Mucosa of stomach (tissue), 1 donor: ENCODE results near the gene KLK3.
"Not testable (repeated sequence)": the region's sequence is repeated elsewhere in the genome, so short reads cannot be mapped to it uniquely, and the experiment has no call there.

Experiments
- H3K27me3 ChIP-seq: one replicate; pipeline ENCODE4 v1.7.0; 2013; ENCODE audit warnings: mild to moderate bottlenecking, low read length; ENCODE audit not compliant: control insufficient read depth, insufficient read depth
- H3K36me3 ChIP-seq: one replicate; pipeline ENCODE4 v1.7.0; 2013; ENCODE audit warnings: low read length; ENCODE audit not compliant: control insufficient read depth, insufficient read depth
- H3K4me1 ChIP-seq: one replicate; pipeline ENCODE4 v1.7.0; 2013; ENCODE audit warnings: mild to moderate bottlenecking, low read length; ENCODE audit not compliant: control insufficient read depth, insufficient read depth
- H3K4me3 ChIP-seq: one replicate; pipeline ENCODE4 v1.7.0; 2013; ENCODE audit warnings: low read length
- H3K9ac ChIP-seq: one replicate; pipeline ENCODE4 v1.7.0; 2013; ENCODE audit warnings: mild to moderate bottlenecking, low read length, moderate library complexity
- H3K9me3 ChIP-seq: one replicate; pipeline ENCODE4 v1.7.0; 2013; ENCODE audit warnings: mild to moderate bottlenecking, low read length, moderate library complexity; ENCODE audit not compliant: control insufficient read depth
- donor health status: Pancreatic carcinoma.

Gene KLK3

DNA sequence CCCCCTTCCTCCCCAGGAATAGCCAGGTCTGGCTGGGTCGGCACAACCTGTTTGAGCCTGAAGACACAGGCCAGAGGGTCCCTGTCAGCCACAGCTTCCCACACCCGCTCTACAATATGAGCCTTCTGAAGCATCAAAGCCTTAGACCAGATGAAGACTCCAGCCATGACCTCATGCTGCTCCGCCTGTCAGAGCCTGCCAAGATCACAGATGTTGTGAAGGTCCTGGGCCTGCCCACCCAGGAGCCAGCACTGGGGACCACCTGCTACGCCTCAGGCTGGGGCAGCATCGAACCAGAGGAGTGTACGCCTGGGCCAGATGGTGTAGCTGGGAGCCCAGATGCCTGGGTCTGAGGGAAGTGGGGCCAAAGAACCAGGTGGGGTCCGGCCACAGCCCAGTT lies 21.7 kb downstream of the KLK3 start:
- Histone ChIP-seq H3K9ac (no peak overlapping the region), H3K4me3 (no peak overlapping the region), H3K9me3 (no peaks in the 10 kb centered on the region), H3K4me1 (no peaks in the 10 kb centered on the region), H3K27me3 (peaks cover 10% of the 10 kb centered on the region), H3K36me3 (no peaks in the 10 kb centered on the region)

- Histone ChIP-seq H3K27me3 (peaks cover 10% of the 10 kb centered on the region), H3K4me1 (no peaks in the 10 kb centered on the region), H3K36me3 (no peaks in the 10 kb centered on the region), H3K9ac (no peak overlapping the region), H3K9me3 (no peaks in the 10 kb centered on the region), H3K4me3 (no peak overlapping the region)
Observed at GRCh38 chr19:50877338-50877737, 22.6 kb downstream of the KLK3 start.

GRCh38 chr19:50878851-50879250 lies 24.1 kb downstream of the KLK3 start:
- no peak overlapping the region for H3K9ac ChIP-seq
- H3K9me3 ChIP-seq = no peaks in the 10 kb centered on the region
- no peaks in the 10 kb centered on the region for H3K4me1 ChIP-seq
- H3K27me3 ChIP-seq = peaks cover 12% of the 10 kb centered on the region
- H3K36me3 ChIP-seq = no peaks in the 10 kb centered on the region
- H3K4me3 ChIP-seq = no peak overlapping the region

DNA sequence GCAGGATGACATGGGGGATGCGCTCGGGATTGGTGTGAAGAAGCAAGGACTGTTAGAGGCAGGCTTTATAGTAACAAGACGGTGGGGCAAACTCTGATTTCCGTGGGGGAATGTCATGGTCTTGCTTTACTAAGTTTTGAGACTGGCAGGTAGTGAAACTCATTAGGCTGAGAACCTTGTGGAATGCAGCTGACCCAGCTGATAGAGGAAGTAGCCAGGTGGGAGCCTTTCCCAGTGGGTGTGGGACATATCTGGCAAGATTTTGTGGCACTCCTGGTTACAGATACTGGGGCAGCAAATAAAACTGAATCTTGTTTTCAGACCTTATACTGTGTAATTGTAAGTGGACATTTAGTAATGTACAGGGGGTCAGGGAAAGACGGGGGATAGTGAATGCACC lies 25.5 kb downstream of the KLK3 start:
- no peaks in the 10 kb centered on the region for H3K36me3 ChIP-seq
- H3K4me1 ChIP-seq = no peaks in the 10 kb centered on the region
- peaks cover 11% of the 10 kb centered on the region for H3K27me3 ChIP-seq

GRCh38 chr19:50882188-50882587 lies 27.5 kb downstream of the KLK3 start:
- Histone ChIP-seq H3K4me3 (no peak overlapping the region), H3K9me3 (no peaks in the 10 kb centered on the region), H3K27me3 (peaks cover 11% of the 10 kb centered on the region), H3K9ac (no peak overlapping the region), H3K36me3 (no peaks in the 10 kb centered on the region), H3K4me1 (no peaks in the 10 kb centered on the region)

More for the DNA sequence above, 25.5 kb downstream of the KLK3 start:
- Histone ChIP-seq H3K9me3 (no peaks in the 10 kb centered on the region), H3K9ac (no peak overlapping the region), H3K4me3 (no peak overlapping the region)

DNA sequence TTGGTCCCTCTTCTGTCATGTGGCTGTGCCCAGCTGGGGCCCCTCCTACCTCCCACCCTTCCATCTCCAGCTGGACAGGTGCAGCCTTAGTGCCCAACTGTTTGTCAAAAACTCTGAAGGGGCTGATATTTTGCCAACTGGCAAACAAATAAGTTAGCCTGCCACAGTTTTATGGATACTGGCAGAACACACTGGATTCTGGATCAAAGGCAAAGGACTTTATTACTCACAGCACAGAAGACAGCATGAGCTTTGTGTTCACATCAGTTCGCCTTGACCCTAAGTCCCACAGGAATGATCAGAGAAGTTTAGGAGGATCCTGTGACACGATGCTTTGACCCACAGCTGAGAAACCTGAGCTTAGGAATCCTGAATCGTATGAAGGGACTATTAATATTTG lies 34.9 kb downstream of the KLK3 start:
- no peaks in the 10 kb centered on the region for H3K4me1 ChIP-seq
- H3K36me3 ChIP-seq = no peaks in the 10 kb centered on the region
- H3K4me3 ChIP-seq = no peak overlapping the region
- no peaks in the 10 kb centered on the region for H3K9me3 ChIP-seq
- no peak overlapping the region for H3K9ac ChIP-seq
- H3K27me3 ChIP-seq = no peaks in the 10 kb centered on the region

DNA sequence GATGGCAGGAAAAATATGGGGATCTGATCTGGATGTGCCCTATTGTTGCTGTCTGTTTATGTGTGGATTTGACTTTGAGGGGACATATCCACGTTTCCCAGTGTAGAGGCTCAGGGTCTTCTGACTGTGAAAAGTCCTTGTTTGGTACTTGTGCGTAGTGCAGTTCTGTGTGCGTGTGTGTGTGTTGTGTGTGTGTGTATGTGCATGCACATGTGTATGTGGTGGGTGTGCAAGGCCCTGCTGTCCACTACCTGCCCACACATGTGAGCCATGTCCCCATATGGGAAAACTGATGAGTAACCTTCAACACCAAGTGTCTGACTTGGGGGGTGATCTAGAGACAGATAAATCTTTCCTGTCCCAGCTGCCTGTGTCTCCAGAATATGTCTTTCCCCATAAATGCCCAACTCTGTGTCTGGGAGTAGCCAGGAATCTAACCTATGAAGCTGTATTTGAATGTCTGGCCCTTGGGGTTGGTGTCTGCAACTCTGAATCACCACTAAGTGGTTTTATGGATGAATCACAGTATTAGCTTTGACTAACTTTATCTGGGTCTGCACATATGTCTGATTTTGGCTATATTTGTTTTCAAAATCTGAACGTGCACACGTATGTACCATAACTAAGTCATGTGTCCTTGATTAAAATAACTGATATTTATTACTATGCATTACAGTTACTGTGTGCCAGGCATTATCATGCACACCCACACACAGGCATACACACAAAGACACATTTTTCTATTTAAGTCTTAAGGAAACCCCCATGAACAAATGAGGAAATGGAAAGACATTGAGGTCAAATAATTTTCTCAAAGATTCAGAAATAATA lies 35.9 kb downstream of the KLK3 start:
- Histone ChIP-seq H3K4me1 (no peaks in the 10 kb centered on the region), H3K9ac (no peak overlapping the region), H3K4me3 (no peak overlapping the region), H3K27me3 (no peaks in the 10 kb centered on the region), H3K36me3 (no peaks in the 10 kb centered on the region), H3K9me3 (no peaks in the 10 kb centered on the region)

- Histone ChIP-seq H3K4me1 (no peaks in the 10 kb centered on the region), H3K4me3 (no peak overlapping the region), H3K36me3 (no peaks in the 10 kb centered on the region), H3K27me3 (no peaks in the 10 kb centered on the region), H3K9me3 (no peaks in the 10 kb centered on the region), H3K9ac (no peak overlapping the region)
Observed at GRCh38 chr19:50891253-50891625, 36.5 kb downstream of the KLK3 start.

GRCh38 chr19:50893047-50893736 lies 38.5 kb downstream of the KLK3 start:
- Histone ChIP-seq H3K4me1 (no peaks in the 10 kb centered on the region), H3K36me3 (no peaks in the 10 kb centered on the region), H3K4me3 (no peak overlapping the region), H3K9me3 (no peaks in the 10 kb centered on the region), H3K27me3 (no peaks in the 10 kb centered on the region), H3K9ac (no peak overlapping the region)

DNA sequence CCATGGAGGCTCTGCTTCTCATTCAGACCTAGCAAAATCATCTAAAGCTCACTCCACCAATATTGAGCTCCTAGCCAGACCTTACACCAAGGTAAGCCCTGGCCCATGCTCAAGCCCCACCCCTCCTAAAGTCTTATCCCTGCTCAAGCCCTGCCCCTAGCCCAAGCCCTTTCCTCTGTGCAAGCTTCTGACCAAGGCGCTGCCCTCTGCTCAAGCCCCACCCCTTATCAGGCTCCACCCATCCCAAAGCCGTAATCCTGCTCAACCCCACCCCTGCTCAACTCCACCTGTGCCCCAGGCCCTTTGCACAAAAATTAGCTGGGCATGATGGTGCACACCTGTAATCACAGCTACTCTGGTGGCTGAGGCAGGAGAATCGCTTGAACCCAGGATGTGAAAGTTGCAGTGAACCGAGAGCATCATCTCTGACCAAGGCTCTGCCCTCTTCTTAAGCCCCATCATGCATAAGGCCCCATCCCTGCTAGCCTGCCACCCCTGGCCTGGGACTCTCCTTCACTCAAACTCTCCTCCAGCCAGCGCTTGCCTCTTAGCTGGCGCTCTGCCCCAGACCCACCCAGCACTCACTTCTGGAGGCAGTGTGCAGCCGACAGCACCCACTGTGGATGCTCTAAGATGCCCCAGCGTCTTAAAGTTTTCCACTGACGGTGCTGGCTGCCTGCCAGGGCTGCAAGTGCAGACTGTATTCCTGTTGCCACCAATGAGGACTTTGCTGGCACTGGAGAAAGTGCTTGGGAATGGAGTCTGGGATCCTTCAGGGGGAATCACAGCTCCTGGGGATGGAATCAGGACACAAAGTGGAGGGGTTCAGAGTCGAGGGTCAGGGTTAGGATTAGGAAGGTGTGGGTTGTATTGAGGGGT lies 40.0 kb downstream of the KLK3 start:
- Histone ChIP-seq H3K27me3 (no peaks in the 10 kb centered on the region), H3K9me3 (no peaks in the 10 kb centered on the region), H3K4me3 (no peak overlapping the region), H3K4me1 (no peaks in the 10 kb centered on the region), H3K9ac (no peak overlapping the region), H3K36me3 (no peaks in the 10 kb centered on the region)

GRCh38 chr19:50896089-50896590 lies 41.4 kb downstream of the KLK3 start:
- not testable (repeated sequence) for H3K36me3 ChIP-seq, H3K4me3 ChIP-seq, H3K9ac ChIP-seq, H3K4me1 ChIP-seq, H3K27me3 ChIP-seq, H3K9me3 ChIP-seq
